IMR-90 (cell line): ENCODE measurements around the gene ALKBH6. TPM values are rescaled to one million over a fixed set of nuclear protein-coding genes. Genes with fewer than 3 reads are reported as not detected.

Source experiments
- ATAC-seq: fragments of 200-7000 bp; cut with Tn5 transposase; 2 replicates; pipeline ENCODE4 v1.9.1; 2020; ENCODE audit warnings: low read depth, mild to moderate bottlenecking, moderate library complexity
- BruUV-seq: library from RNA; stranded (reverse); fragments of 400-500 nt; replicated peaks from 2 replicates; lab custom pipeline; 2021; lab: Mats Ljungman, UMichigan
- CTCF ChIA-PET: fragments of 300-600 bp; formaldehyde crosslinking; extraction: SDS; loops from one replicate; lab custom pipeline; 2021; ENCODE audit warnings: antibody characterized with exemption; lab: Yijun Ruan, JAX
- POLR2A ChIA-PET: fragments of 300-600 bp; sonication (Branson Sonifier 250); formaldehyde crosslinking; loops from one replicate; lab custom pipeline; 2022; ENCODE audit warnings: antibody characterized with exemption; ENCODE audit not compliant: unreplicated experiment; lab: Charles Lee
- DNase-seq: peaks from one replicate; pipeline ENCODE4 v3.0.0; 2013
- H2AFZ ChIP-seq: replicated peaks from 2 replicates; pipeline ENCODE3; 2013; ENCODE audit warnings: low read length, mild to moderate bottlenecking; ENCODE audit not compliant: poor library complexity
- H2AK5ac ChIP-seq: 2 replicates; pipeline ENCODE4 v1.6.1; 2013; ENCODE audit warnings: low read depth, low read length, inconsistent platforms
- H2AK9ac ChIP-seq: replicated peaks from 2 replicates; pipeline ENCODE3; 2013; ENCODE audit warnings: mild to moderate bottlenecking, low read depth, low read length, moderate library complexity; ENCODE audit not compliant: poor library complexity
- H2BK120ac ChIP-seq: 2 replicates; pipeline ENCODE4 v1.6.1; 2013; ENCODE audit warnings: low read depth, low read length, inconsistent platforms
- H2BK15ac ChIP-seq: 3 replicates; pipeline ENCODE4 v1.6.1; 2013; ENCODE audit warnings: low read depth, low read length, inconsistent platforms
- H2BK20ac ChIP-seq: 2 replicates; pipeline ENCODE4 v1.6.1; 2013; ENCODE audit warnings: low read depth, mild to moderate bottlenecking, inconsistent platforms, low read length, moderate library complexity
- H2BK5ac ChIP-seq: 2 replicates; pipeline ENCODE4 v1.6.1; 2013; ENCODE audit warnings: mild to moderate bottlenecking, low read depth, low read length, inconsistent platforms; ENCODE audit not compliant: poor library complexity, severe bottlenecking
- H3K14ac ChIP-seq: replicated peaks from 2 replicates; pipeline ENCODE4 v1.6.1; 2013; ENCODE audit warnings: low read depth, low read length, inconsistent platforms
- H3K18ac ChIP-seq: 2 replicates; pipeline ENCODE4 v1.6.1; 2013; ENCODE audit warnings: low read depth, low read length, control low read depth
- H3K23ac ChIP-seq: 2 replicates; pipeline ENCODE4 v1.6.1; 2013; ENCODE audit warnings: low read depth, low read length, inconsistent platforms
- H3K27ac ChIP-seq: 2 replicates; pipeline ENCODE4 v1.5.1; 2013; ENCODE audit warnings: mild to moderate bottlenecking, control low read depth, low read length; ENCODE audit not compliant: insufficient read depth
- H3K27me3 ChIP-seq: 2 replicates; pipeline ENCODE4 v1.6.1; 2013; ENCODE audit warnings: low read length; ENCODE audit not compliant: control insufficient read depth, insufficient read depth
- H3K36me3 ChIP-seq: 2 replicates; pipeline ENCODE4 v1.6.1; 2013; ENCODE audit warnings: low read length, mixed read lengths; ENCODE audit not compliant: control insufficient read depth, insufficient read depth
- H3K4ac ChIP-seq: 2 replicates; pipeline ENCODE4 v1.6.1; 2013; ENCODE audit warnings: low read depth, low read length, inconsistent platforms
- H3K4me1 ChIP-seq: 2 replicates; pipeline ENCODE4 v1.6.1; 2013; ENCODE audit warnings: low read length, mixed read lengths; ENCODE audit not compliant: control insufficient read depth, insufficient read depth
- H3K4me2 ChIP-seq: 2 replicates; pipeline ENCODE4 v1.6.1; 2013; ENCODE audit warnings: low read depth, mild to moderate bottlenecking, control low read depth, low read length, moderate library complexity
- H3K4me3 ChIP-seq: 2 replicates; pipeline ENCODE4 v1.5.1; 2013; ENCODE audit warnings: low read depth, mild to moderate bottlenecking, control low read depth, low read length, moderate library complexity; ENCODE audit not compliant: insufficient read depth
- H3K56ac ChIP-seq: 2 replicates; pipeline ENCODE4 v1.6.1; 2013; ENCODE audit warnings: low read length, inconsistent platforms; ENCODE audit not compliant: insufficient read depth; ENCODE audit errors: extremely low read depth
- H3K79me1 ChIP-seq, 2 experiments: 2 replicates each; pipeline ENCODE4 v1.6.1; 2013; ENCODE audit warnings: low read length in 2 of 2, inconsistent platforms in 1 of 2, low read depth in 1 of 2
- H3K9ac ChIP-seq: 2 replicates; pipeline ENCODE4 v1.6.1; 2013; ENCODE audit warnings: low read depth, low read length, control low read depth
- H3K9me1 ChIP-seq: 2 replicates; pipeline ENCODE4 v1.6.1; 2013; ENCODE audit warnings: low read length, inconsistent platforms; ENCODE audit not compliant: insufficient read depth
- H3K9me3 ChIP-seq: 2 replicates; pipeline ENCODE4 v1.6.1; 2013; ENCODE audit warnings: low read length; ENCODE audit not compliant: control insufficient read depth, insufficient read depth
- H4K20me1 ChIP-seq: 2 replicates; pipeline ENCODE4 v1.6.1; 2013; ENCODE audit warnings: low read length, inconsistent platforms; ENCODE audit not compliant: insufficient read depth
- H4K5ac ChIP-seq: 2 replicates; pipeline ENCODE4 v1.6.1; 2013; ENCODE audit warnings: mild to moderate bottlenecking, low read depth, low read length, control low read depth
- H4K8ac ChIP-seq, 2 experiments: 2 replicates each; pipeline ENCODE4 v1.6.1; 2013; ENCODE audit warnings: low read depth in 2 of 2, low read length in 2 of 2, control low read depth in 1 of 2, inconsistent platforms in 1 of 2
- H4K91ac ChIP-seq: 2 replicates; pipeline ENCODE4 v1.6.1; 2013; ENCODE audit warnings: low read depth, low read length, inconsistent platforms; ENCODE audit not compliant: insufficient read depth
- ELK1 ChIP-seq: fragments of 150-350 bp; IDR thresholded peaks from 2 replicates; pipeline ENCODE4 v1.6.1; 2016; ENCODE audit warnings: low read depth, mild to moderate bottlenecking, low read length, moderate library complexity, borderline replicate concordance
- NFE2L2 ChIP-seq: fragments of 150-350 bp; IDR thresholded peaks from 2 replicates; pipeline ENCODE4 v1.6.1; 2016; ENCODE audit warnings: low read depth, mild to moderate bottlenecking, low read length
- SMC3 ChIP-seq: fragments of 150-350 bp; IDR thresholded peaks from 2 replicates; pipeline ENCODE4 v1.6.1; 2016; ENCODE audit warnings: low read depth, mild to moderate bottlenecking, antibody characterized with exemption, low read length, moderate library complexity
- WGBS, 2 experiments: methylation state at CpG; one replicate each; pipeline versions ENCODE4 v1.1.5 to v1.1.7; 2013; ENCODE audit warnings: missing lambda C conversion rate in 2 of 2; ENCODE audit not compliant: insufficient read length in 1 of 2; ENCODE audit errors: extremely low coverage in 2 of 2; 5-methylcytosine and 5-hydroxymethylcytosine counted together
- dilution Hi-C: fragments of 300-500 bp; cut with HindIII; formaldehyde crosslinking; loops from one replicate; pipeline ENCODE4 v1.14.3; 2018; ENCODE audit warnings: low sequenced_read_pairs; ENCODE audit not compliant: unreplicated experiment
- in situ Hi-C: fragments of 300-500 bp; cut with MboI; formaldehyde crosslinking; loops from 3 replicates; pipeline ENCODE4 v1.14.3; 2019; ENCODE audit warnings: low sequenced_read_pairs, inconsistent platforms, mixed read lengths
- intact Hi-C: fragments of 100-400 bp; cut with micrococcal nuclease; formaldehyde crosslinking; loops from 2 replicates; pipeline ENCODE4 v1.10.0; 2022
- polyA plus RNA-seq, 3 experiments: library from polyadenylated mRNA; depleted of rRNA; stranded (reverse); fragments of >200 nt; gene quantifications; 2 replicates each; pipeline ENCODE4 v1.2.3, GENCODE V29; 2012; ENCODE audit warnings: low replicate concordance in 1 of 3
- total RNA-seq: library from RNA; depleted of rRNA; stranded (reverse); fragments of >200 nt; gene quantifications from 2 replicates; pipeline ENCODE4 v1.2.3, GENCODE V29; 2012

ALKBH6 gene
- total and polyA plus RNA-seq, 2 of the 4 experiments (the other 2 are of a cell fraction): 12.9 to 38.7 TPM

- Histone ChIP-seq H3K4me2 (peak within 1 kb of the TSS; percentile 61), H3K56ac (no peak within 1 kb of the TSS), H2BK120ac (no peak within 1 kb of the TSS), H3K4me3 (peak within 1 kb of the TSS; percentile 24), H2BK20ac (no peak within 1 kb of the TSS), H2BK15ac (no peak within 1 kb of the TSS), H3K4me1 (peaks cover 7% of the 10 kb centered on the region; the same call in 1 of the 2 replicates), H4K5ac (peak within 1 kb of the TSS; percentile 12; the same call in 1 of the 2 replicates), H3K9ac (peak within 1 kb of the TSS; percentile 39; the same call in 1 of the 2 replicates), H3K18ac (no peak within 1 kb of the TSS), H2AFZ (peak within 1 kb of the TSS; percentile 85), H2BK5ac (no peak within 1 kb of the TSS), H4K8ac (peak within 1 kb of the TSS in 1 of 2 experiments; percentile 82; a peak in 1 of 4 replicates), H2AK5ac (peak within 1 kb of the TSS; percentile 21; the same call in 1 of the 2 replicates), H3K14ac (no peak within 1 kb of the TSS), H3K36me3 (no peaks in the 10 kb centered on the region; the same call in none of the 2 replicates), H4K91ac (no peak within 1 kb of the TSS), H3K4ac (no peak within 1 kb of the TSS), H4K20me1 (peaks cover 5% of the 10 kb centered on the region), H3K23ac (no peak within 1 kb of the TSS), H3K9me3 (no peaks in the 10 kb centered on the region), H3K79me1 (peaks cover 5 to 9% of the 10 kb centered on the region in 2 experiments; a peak in 3 of 4 replicates), H3K27me3 (no peaks in the 10 kb centered on the region), H3K27ac (no peak within 1 kb of the TSS; the same call in 1 of the 2 replicates), H3K9me1 (peaks cover 12% of the 10 kb centered on the region), H2AK9ac (peak within 1 kb of the TSS; percentile 70)
- in situ Hi-C loops (no loop called here), intact Hi-C loops (no loop called here), dilution Hi-C loops (no loop called here)
- no peak for DNase-seq
- 33% methylated on average over 1 of the region's 19 CpGs; no CpG with 5 or more reads in 1 of the 2 experiments for WGBS, 2 experiments
- BruUV-seq: no TSS peak
- ChIA-PET CTCF (no interaction called here), POLR2A (interaction anchor here (0.6 to 1.0 kb wide), 2 partner anchors 11 to 410 kb away, joined by 3 to 4 read pairs; no protein-coding TSS in a partner anchor)
- no peak for TF ChIP-seq SMC3
- no peak for TF ChIP-seq NFE2L2
- no peak for TF ChIP-seq ELK1
- no peak for ATAC-seq
Measured at GRCh38 chr19:36008336-36008978, 5.6 kb downstream of the ALKBH6 start, which contains the start of gene SYNE4. Gene SYNE4 (minus strand): TSS chr19:36008813. CDS start chr19:36008681, 132 bp downstream.
